ENCODE measurements around the gene CDK5R2. TPM values are rescaled to one million over a fixed set of nuclear protein-coding genes. Genes with fewer than 3 reads are reported as not detected.

The CDK5R2 gene
- total RNA-seq, 1 donor from 2014 or later: not detected

- TF ChIP-seq CTCF (IDR thresholded peaks at IDR 0.05): no peak
- TF ChIP-seq EZH2phosphoT487 (IDR thresholded peaks at IDR 0.05): no peak
- no peak for TF ChIP-seq EZH2 (IDR thresholded peaks at IDR 0.05)
- DNase-seq (ENCODE audit: low spot score): peak; percentile 47
- Mint-ChIP-seq H3K4me3 (no peak overlapping the region), H3K27me3 (ENCODE audit: insufficient read depth, low read depth) (peaks cover 80% of the 10 kb centered on the region), H3K4me1 (peaks cover 6% of the 10 kb centered on the region), H3K36me3 (no peaks in the 10 kb centered on the region), H3K27ac (no peak overlapping the region), H3K9me3 (peaks cover 5% of the 10 kb centered on the region)
- Histone ChIP-seq H4K20me1 (ENCODE audit: low read depth) (peaks cover 82% of the 10 kb centered on the region), H3K27me3 (peaks cover 100% of the 10 kb centered on the region), H3K79me2 (ENCODE audit: low read depth) (no peaks in the 10 kb centered on the region), H2AFZ (replicated peaks) (no peak overlapping the region), H3K4me3 (peak overlapping the region; percentile 35), H3K9ac (no peak overlapping the region), H3K27ac (no peak overlapping the region), H3K4me1 (peaks cover 17% of the 10 kb centered on the region), H3F3A (ENCODE audit: low read depth) (peaks cover 12% of the 10 kb centered on the region), H3K4me2 (peak overlapping the region; percentile 81), H3K36me3 (no peaks in the 10 kb centered on the region), H3K9me3 (ENCODE audit: low read depth) (no peaks in the 10 kb centered on the region)
Measured at GRCh38 chr2:218992703-218993344, 33.4 kb downstream of the CDK5R2 start.

GRCh38 chr2:218993345-218994315, 34.2 kb downstream of the CDK5R2 start, which contains the start of gene CRYBA2:
TSS of gene CRYBA2 (minus strand) at chr2:218993422. CDS start at chr2:218993176, 246 bp downstream.
- peak within 1 kb of the TSS; percentile 35 for H3K4me3 ChIP-seq
- no peak within 1 kb of the TSS for H3K27ac Mint-ChIP-seq
- no peaks in the 10 kb centered on the region for H3K36me3 Mint-ChIP-seq
- H3K4me2 ChIP-seq: peak within 1 kb of the TSS; percentile 81
- peaks cover 100% of the 10 kb centered on the region for H3K27me3 ChIP-seq
- peaks cover 78% of the 10 kb centered on the region for H4K20me1 ChIP-seq (ENCODE audit: low read depth)
- no peaks in the 10 kb centered on the region for H3K36me3 ChIP-seq
- no peaks in the 10 kb centered on the region for H3K9me3 ChIP-seq (ENCODE audit: low read depth)
- TF ChIP-seq EZH2phosphoT487 (IDR thresholded peaks at IDR 0.05): peak; percentile 98
- peak; percentile 100 for TF ChIP-seq EZH2 (IDR thresholded peaks at IDR 0.05)
- peak; percentile 38 for TF ChIP-seq CTCF (IDR thresholded peaks at IDR 0.05)
- peaks cover 18% of the 10 kb centered on the region for H3K4me1 ChIP-seq
- no peaks in the 10 kb centered on the region for H3K79me2 ChIP-seq (ENCODE audit: low read depth)
- H3K27me3 Mint-ChIP-seq (ENCODE audit: insufficient read depth, low read depth): peaks cover 80% of the 10 kb centered on the region
- peak; percentile 78 for DNase-seq (ENCODE audit: low spot score)
- peak within 1 kb of the TSS; percentile 8 for H2AFZ ChIP-seq (replicated peaks)
- H3K9ac ChIP-seq: no peak within 1 kb of the TSS
- H3F3A ChIP-seq (ENCODE audit: low read depth): peaks cover 12% of the 10 kb centered on the region
- peak within 1 kb of the TSS; percentile 10 for H3K4me3 Mint-ChIP-seq
- peaks cover 13% of the 10 kb centered on the region for H3K4me1 Mint-ChIP-seq
- peaks cover 5% of the 10 kb centered on the region for H3K9me3 Mint-ChIP-seq
- no peak within 1 kb of the TSS for H3K27ac ChIP-seq

- no peak overlapping the region for H3K27ac Mint-ChIP-seq
- TF ChIP-seq EZH2 (IDR thresholded peaks at IDR 0.05): peak; percentile 66
- TF ChIP-seq EZH2phosphoT487 (IDR thresholded peaks at IDR 0.05): no peak
- H2AFZ ChIP-seq (replicated peaks): no peak overlapping the region
- H3K4me1 Mint-ChIP-seq: peaks cover 21% of the 10 kb centered on the region
- H3F3A ChIP-seq (ENCODE audit: low read depth): peaks cover 18% of the 10 kb centered on the region
- H3K4me1 ChIP-seq: peaks cover 31% of the 10 kb centered on the region
- peaks cover 74% of the 10 kb centered on the region for H3K27me3 Mint-ChIP-seq (ENCODE audit: insufficient read depth, low read depth)
- H3K9ac ChIP-seq: no peak overlapping the region
- peaks cover 100% of the 10 kb centered on the region for H3K27me3 ChIP-seq
- no peaks in the 10 kb centered on the region for H3K36me3 ChIP-seq
- peaks cover 4% of the 10 kb centered on the region for H3K9me3 Mint-ChIP-seq
- no peaks in the 10 kb centered on the region for H3K9me3 ChIP-seq (ENCODE audit: low read depth)
- no peak overlapping the region for H3K4me3 ChIP-seq
- H4K20me1 ChIP-seq (ENCODE audit: low read depth): peaks cover 80% of the 10 kb centered on the region
- H3K79me2 ChIP-seq (ENCODE audit: low read depth): no peaks in the 10 kb centered on the region
- no peaks in the 10 kb centered on the region for H3K36me3 Mint-ChIP-seq
- no peak overlapping the region for H3K4me2 ChIP-seq
- DNase-seq (ENCODE audit: low spot score): no peak
- no peak overlapping the region for H3K27ac ChIP-seq
- peak overlapping the region; percentile 61 for H3K4me3 Mint-ChIP-seq
Measured at GRCh38 chr2:218995561-218995960, 36.1 kb downstream of the CDK5R2 start.

Data from neural progenitor cell (in vitro differentiated cells).